Lower leg skin (tissue), 4 donors: ENCODE measurements around the gene RAB39B. TPM values are rescaled to one million over a fixed set of nuclear protein-coding genes. Genes with fewer than 3 reads are reported as not detected.

ENCODE experiments used
- DNase-seq, 2 donors: peaks; one replicate each; pipeline ENCODE4 v3.0.0-alpha.2; 2019; ENCODE audit warnings: low spot score in 2 of 2
- H3K4me3 ChIP-seq: fragments of 200-600 bp; sonication (generic); 2 replicates; pipeline ENCODE4 v1.5.1; 2017; ENCODE audit warnings: mild to moderate bottlenecking, low read depth; ENCODE audit not compliant: poor library complexity, severe bottlenecking
- POLR2A ChIP-seq, 2 donors: fragments of 450-650 bp; IDR thresholded peaks; one replicate each; pipeline ENCODE4 v1.6.1; 2016 to 2017; ENCODE audit warnings: antibody characterized with exemption in 2 of 2, mild to moderate bottlenecking in 1 of 2, moderate library complexity in 1 of 2
- WGBS, 2 donors: methylation state at CpG; one replicate each; pipeline ENCODE4 v1.1.5; 2018; 5-methylcytosine and 5-hydroxymethylcytosine counted together
- intact Hi-C: fragments of 100-400 bp; cut with DNase I; formaldehyde crosslinking; loops from one replicate; pipeline ENCODE4 v1.15.0; 2023; ENCODE audit warnings: low total_unique reads
- total RNA-seq, 4 donors: library from RNA; depleted of rRNA; stranded (reverse); fragments of >200 nt; gene quantifications; one replicate each; pipeline ENCODE4 v1.1.0, GENCODE V29; 2016
- TF ChIP-seq, protein P1 (sequence below), 3 donors: fragments of 450-650 bp; IDR thresholded peaks; one replicate each; pipeline ENCODE4 v1.5.1; 2016; ENCODE audit warnings: antibody characterized with exemption in 3 of 3, mild to moderate bottlenecking in 3 of 3, moderate library complexity in 2 of 3

Gene RAB39B
- total RNA-seq, 4 donors from 2014 or later = 0.08 to 0.23 (median 0.15) TPM

- no peak overlapping the region for H3K4me3 ChIP-seq
- 82 to 83% methylated on average over 2 of the region's 2 CpGs for WGBS, 2 donors
- TF ChIP-seq POLR2A (IDR thresholded peaks at IDR 0.05) = no peak
- TF ChIP-seq, protein P1, sequence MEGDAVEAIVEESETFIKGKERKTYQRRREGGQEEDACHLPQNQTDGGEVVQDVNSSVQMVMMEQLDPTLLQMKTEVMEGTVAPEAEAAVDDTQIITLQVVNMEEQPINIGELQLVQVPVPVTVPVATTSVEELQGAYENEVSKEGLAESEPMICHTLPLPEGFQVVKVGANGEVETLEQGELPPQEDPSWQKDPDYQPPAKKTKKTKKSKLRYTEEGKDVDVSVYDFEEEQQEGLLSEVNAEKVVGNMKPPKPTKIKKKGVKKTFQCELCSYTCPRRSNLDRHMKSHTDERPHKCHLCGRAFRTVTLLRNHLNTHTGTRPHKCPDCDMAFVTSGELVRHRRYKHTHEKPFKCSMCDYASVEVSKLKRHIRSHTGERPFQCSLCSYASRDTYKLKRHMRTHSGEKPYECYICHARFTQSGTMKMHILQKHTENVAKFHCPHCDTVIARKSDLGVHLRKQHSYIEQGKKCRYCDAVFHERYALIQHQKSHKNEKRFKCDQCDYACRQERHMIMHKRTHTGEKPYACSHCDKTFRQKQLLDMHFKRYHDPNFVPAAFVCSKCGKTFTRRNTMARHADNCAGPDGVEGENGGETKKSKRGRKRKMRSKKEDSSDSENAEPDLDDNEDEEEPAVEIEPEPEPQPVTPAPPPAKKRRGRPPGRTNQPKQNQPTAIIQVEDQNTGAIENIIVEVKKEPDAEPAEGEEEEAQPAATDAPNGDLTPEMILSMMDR (IDR thresholded peaks at IDR 0.05) = no peak
- DNase-seq = no peak
- intact Hi-C loops = no loop called here
Observed at GRCh38 chrX:155218777-155219176, 45.5 kb downstream of the RAB39B start.

DNA sequence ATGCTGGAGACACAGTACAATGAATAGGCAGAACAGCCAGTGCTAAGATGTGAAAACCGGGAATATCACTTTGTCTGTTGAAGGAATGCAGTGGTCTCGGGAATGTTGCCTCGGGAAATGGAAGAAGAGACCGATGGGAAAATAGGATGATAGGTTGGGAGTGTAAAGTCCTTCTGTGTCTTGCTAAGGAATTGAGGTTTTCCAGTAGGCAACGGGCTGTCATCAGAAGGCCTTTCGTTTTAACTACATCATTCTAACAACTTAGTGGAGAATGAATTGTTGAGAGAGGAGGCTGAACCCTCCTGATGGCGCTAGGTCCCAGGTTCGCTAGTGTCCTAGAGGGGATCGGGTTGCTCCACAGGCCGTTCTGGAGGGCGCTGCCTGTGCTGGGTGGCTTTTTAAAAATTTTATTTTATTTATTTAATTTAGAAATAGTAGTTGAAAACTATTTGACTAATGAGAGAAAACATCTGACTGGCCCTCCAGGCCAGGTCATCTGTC lies 47.3 kb downstream of the RAB39B start:
- TF ChIP-seq, protein P1 (IDR thresholded peaks at IDR 0.05) = no peak
- no peak for TF ChIP-seq POLR2A (IDR thresholded peaks at IDR 0.05)
- DNase-seq = no peak
- H3K4me3 ChIP-seq = peak overlapping the region; percentile 65
- 15 to 40% methylated on average over 11 of the region's 11 CpGs for WGBS, 2 donors
- intact Hi-C loops = no loop called here

GRCh38 chrX:155216179-155216939 lies 47.9 kb downstream of the RAB39B start, which contains the start of gene VBP1:
Gene VBP1 (plus strand): TSS chrX:155216460. CDS start chrX:155216483, 23 bp downstream.
- 0 to 48% methylated on average over 26 to 46 of the region's 53 CpGs for WGBS, 2 donors
- intact Hi-C loops = no loop called here
- TF ChIP-seq POLR2A (IDR thresholded peaks at IDR 0.05) = no peak
- TF ChIP-seq, protein P1 (IDR thresholded peaks at IDR 0.05) = no peak
- peak within 1 kb of the TSS; percentile 65 for H3K4me3 ChIP-seq
- peak; percentile 91 to 97 for DNase-seq

GRCh38 chrX:155215443-155216178 lies 48.7 kb downstream of the RAB39B start:
- peak overlapping the region; percentile 33 for H3K4me3 ChIP-seq
- intact Hi-C loops = no loop called here
- DNase-seq = no peak
- TF ChIP-seq POLR2A (IDR thresholded peaks at IDR 0.05) = no peak
- TF ChIP-seq, protein P1 (IDR thresholded peaks at IDR 0.05) = no peak
- WGBS, 2 donors = 59 to 61% methylated on average over 9 to 15 of the region's 15 CpGs

GRCh38 chrX:155213731-155214130 lies 50.6 kb downstream of the RAB39B start:
- no peak for TF ChIP-seq POLR2A (IDR thresholded peaks at IDR 0.05)
- TF ChIP-seq, protein P1 (IDR thresholded peaks at IDR 0.05) = no peak
- no peak overlapping the region for H3K4me3 ChIP-seq
- intact Hi-C loops = no loop called here
- 75 to 88% methylated on average over 4 of the region's 4 CpGs for WGBS, 2 donors
- DNase-seq = no peak
